Ascending aorta (tissue), 2 donors: ENCODE data around the gene TGFBR2. TPM values are rescaled to one million over a fixed set of nuclear protein-coding genes. Genes with fewer than 3 reads are reported as not detected.

Source experiments
- DNase-seq, 2 donors: peaks; one replicate each; pipeline ENCODE4 v3.0.0-alpha.2; 2019; ENCODE audit warnings: low spot score in 2 of 2
- H3K27ac ChIP-seq, 2 donors: fragments of 200-600 bp; sonication (generic); one replicate each; pipeline ENCODE4 v1.5.1; 2016 to 2017; ENCODE audit warnings: mild to moderate bottlenecking in 1 of 2
- H3K27me3 ChIP-seq: fragments of 200-600 bp; sonication (generic); one replicate; pipeline ENCODE4 v1.5.1; 2017
- H3K36me3 ChIP-seq, 2 donors: fragments of 200-600 bp; sonication (generic); one replicate each; pipeline ENCODE4 v1.5.1; 2016
- H3K4me1 ChIP-seq, 2 donors: fragments of 200-600 bp; sonication (generic); one replicate each; pipeline ENCODE4 v1.5.1; 2016 to 2017; ENCODE audit warnings: mild to moderate bottlenecking in 1 of 2
- H3K4me3 ChIP-seq, 2 donors: fragments of 200-600 bp; sonication (generic); one replicate each; pipeline ENCODE4 v1.5.1; 2016 to 2017; ENCODE audit warnings: mild to moderate bottlenecking in 1 of 2
- H3K9me3 ChIP-seq, 2 donors: fragments of 200-600 bp; sonication (generic); one replicate each; pipeline ENCODE4 v1.5.1; 2016
- CTCF ChIP-seq, 3 experiments: fragments of 200-600 bp in 2 of 3; fragments of 450-650 bp in 1 of 3; sonication (generic) in 2 of 3; IDR thresholded peaks; one replicate each; pipeline ENCODE4 v1.5.1; 2016 to 2019; ENCODE audit warnings: antibody characterized with exemption in 3 of 3, mild to moderate bottlenecking in 1 of 3, moderate library complexity in 1 of 3
- intact Hi-C: fragments of 100-400 bp; cut with DNase I; formaldehyde crosslinking; loops from one replicate; pipeline ENCODE4 v1.15.1; 2023
- total RNA-seq: library from RNA; depleted of rRNA; stranded (reverse); fragments of >200 nt; gene quantifications from one replicate; pipeline ENCODE4 v1.1.0, GENCODE V29; 2016

TGFBR2 gene
- total RNA-seq, 1 donor from 2014 or later, result 343 TPM

- peaks cover 5 to 12% of the 10 kb centered on the region in 2 donors for H3K36me3 ChIP-seq
- no peak overlapping the region for H3K27ac ChIP-seq
- TF ChIP-seq CTCF (IDR thresholded peaks at IDR 0.05), result no peak
- H3K27me3 ChIP-seq, result no peaks in the 10 kb centered on the region
- intact Hi-C loops, result no loop called here
- H3K4me3 ChIP-seq, result no peak overlapping the region
- no peaks in the 10 kb centered on the region for H3K9me3 ChIP-seq
- DNase-seq, result no peak
- no peaks in the 10 kb centered on the region for H3K4me1 ChIP-seq
These were observed 95.8 kb downstream of the TGFBR2 start for GRCh38 chr3:30702038-30702827.

GRCh38 chr3:30702828-30703397 is 96.5 kb downstream of the TGFBR2 start:
- no peak for TF ChIP-seq CTCF (IDR thresholded peaks at IDR 0.05)
- intact Hi-C loops, result no loop called here
- DNase-seq, result no peak
- Histone ChIP-seq H3K36me3 (peaks cover 5 to 9% of the 10 kb centered on the region in 2 donors), H3K4me3 (no peak overlapping the region), H3K9me3 (no peaks in the 10 kb centered on the region), H3K27ac (no peak overlapping the region), H3K27me3 (no peaks in the 10 kb centered on the region), H3K4me1 (no peaks in the 10 kb centered on the region)

- no peak for TF ChIP-seq CTCF (IDR thresholded peaks at IDR 0.05)
- Histone ChIP-seq H3K4me3 (no peak overlapping the region), H3K27ac (no peak overlapping the region), H3K36me3 (no peaks in the 10 kb centered on the region), H3K9me3 (no peaks in the 10 kb centered on the region), H3K27me3 (no peaks in the 10 kb centered on the region), H3K4me1 (no peaks in the 10 kb centered on the region)
- no peak for DNase-seq
- intact Hi-C loops, result no loop called here
These were observed 98.8 kb downstream of the TGFBR2 start for GRCh38 chr3:30704931-30705890.

- Histone ChIP-seq H3K4me1 (no peaks in the 10 kb centered on the region), H3K27ac (no peak overlapping the region), H3K9me3 (no peaks in the 10 kb centered on the region)
These were observed 101.4 kb downstream of the TGFBR2 start for GRCh38 chr3:30707825-30708224.

More at GRCh38 chr3:30707825-30708224, 101.4 kb downstream of the TGFBR2 start:
- TF ChIP-seq CTCF (IDR thresholded peaks at IDR 0.05), result no peak
- intact Hi-C loops, result no loop called here
- no peak for DNase-seq
- H3K27me3 ChIP-seq, result no peaks in the 10 kb centered on the region
- H3K36me3 ChIP-seq, result no peaks in the 10 kb centered on the region
- H3K4me3 ChIP-seq, result no peak overlapping the region
